ENCODE data around the gene ATAD3C. TPM values are rescaled to one million over a fixed set of nuclear protein-coding genes. Genes with fewer than 3 reads are reported as not detected.
A peak's percentile ranks its signal among the peaks of the same experiment; 100 is the strongest.

The ATAD3C gene
- total and polyA plus RNA-seq, 2 of the 4 experiments (the other 2 are of a cell fraction): not detected

GRCh38 chr1:1401457-1402010, 48.0 kb upstream of the ATAD3C start:
- no peak overlapping the region for H2BK5ac ChIP-seq (ENCODE audit: low read depth, low read length, poor library complexity, severe bottlenecking)
- intact Hi-C loops (cut with micrococcal nuclease) (no loop called here), dilution Hi-C loops (cut with HindIII; ENCODE audit: low sequenced_read_pairs, unreplicated experiment) (no loop called here), in situ Hi-C loops (cut with MboI; ENCODE audit: low sequenced_read_pairs) (no loop called here)
- H2AK5ac ChIP-seq (ENCODE audit: low read depth, low read length): no peak overlapping the region
- no peaks in the 10 kb centered on the region for H3K27me3 ChIP-seq (ENCODE audit: control insufficient read depth, insufficient read depth, low read length)
- no peak for ATAC-seq (ENCODE audit: low read depth)
- H4K8ac ChIP-seq (ENCODE audit: low read depth in 2 of 2, low read length in 2 of 2): no peak overlapping the region
- H3K9ac ChIP-seq (ENCODE audit: low read depth, low read length): no peak overlapping the region
- no peak overlapping the region for H3K23ac ChIP-seq (ENCODE audit: low read depth, low read length)
- no CpG with 5 or more reads among the region's 7 CpGs for WGBS, 2 experiments (ENCODE audit: extremely low coverage in 2 of 2, insufficient read length in 1 of 2)
- TF ChIP-seq USF2 (IDR thresholded peaks at IDR 0.05; ENCODE audit: low read depth, low read length): no peak
- no peak overlapping the region for H2BK15ac ChIP-seq (ENCODE audit: low read depth, low read length)
- no TSS peak for BruUV-seq (replicated peaks)
- peaks cover 22 to 73% of the 10 kb centered on the region in 2 experiments for H3K79me1 ChIP-seq (ENCODE audit: low read depth in 1 of 2, low read length in 2 of 2)
- H2BK20ac ChIP-seq (ENCODE audit: low read depth, low read length): no peak overlapping the region
- H3K4me1 ChIP-seq (ENCODE audit: control insufficient read depth, insufficient read depth, low read length): peaks cover 17% of the 10 kb centered on the region
- no peak overlapping the region for H3K18ac ChIP-seq (ENCODE audit: low read depth, low read length)
- ChIA-PET POLR2A (ENCODE audit: unreplicated experiment) (no interaction called here), CTCF (no interaction called here)
- H4K20me1 ChIP-seq (ENCODE audit: insufficient read depth, low read length): peaks cover 28% of the 10 kb centered on the region; the same call in 1 of the 2 replicates
- H3K9me3 ChIP-seq (ENCODE audit: control insufficient read depth, insufficient read depth, low read length): no peaks in the 10 kb centered on the region
- no peak overlapping the region for H3K4me3 ChIP-seq (ENCODE audit: insufficient read depth, low read depth, low read length)
- no peak overlapping the region for H4K5ac ChIP-seq (ENCODE audit: low read depth, low read length)
- H3K4me2 ChIP-seq (ENCODE audit: low read depth, low read length): no peak overlapping the region
- no peak overlapping the region for H2AFZ ChIP-seq (replicated peaks; ENCODE audit: low read length, poor library complexity)
- H3K56ac ChIP-seq (ENCODE audit: extremely low read depth, insufficient read depth, low read length): no peak overlapping the region
- peaks cover 55% of the 10 kb centered on the region for H3K36me3 ChIP-seq (ENCODE audit: control insufficient read depth, insufficient read depth, low read length)
- H4K91ac ChIP-seq (ENCODE audit: insufficient read depth, low read depth, low read length): no peak overlapping the region
- H3K14ac ChIP-seq (replicated peaks; ENCODE audit: low read depth, low read length): no peak overlapping the region
- no peak for DNase-seq
- no peak overlapping the region for H3K27ac ChIP-seq (ENCODE audit: insufficient read depth, low read length)
- peaks cover 11% of the 10 kb centered on the region for H3K9me1 ChIP-seq (ENCODE audit: insufficient read depth, low read length)
- H2BK120ac ChIP-seq (ENCODE audit: low read depth, low read length): no peak overlapping the region
- peak overlapping the region; percentile 99 for H2AK9ac ChIP-seq (replicated peaks; ENCODE audit: low read depth, low read length, poor library complexity)
- no peak overlapping the region for H3K4ac ChIP-seq (ENCODE audit: low read depth, low read length)
